K562 (cell line): ENCODE measurements around the gene TAS1R3. TPM values are rescaled to one million over a fixed set of nuclear protein-coding genes. Genes with fewer than 3 reads are reported as not detected.

ENCODE experiments used
- BHLHE40 ChIP-seq: IDR thresholded peaks from 2 replicates; pipeline ENCODE4 v1.6.1; 2011; ENCODE audit warnings: low read length, improper control_type of control experiment
- C11orf30 ChIP-seq: fragments of 450-650 bp; IDR thresholded peaks from 2 replicates; pipeline ENCODE4 v1.6.1; 2016; ENCODE audit warnings: low read depth, mild to moderate bottlenecking
- E2F5 ChIP-seq: sonication (generic); formaldehyde crosslinking; IDR thresholded peaks from 2 replicates; pipeline ENCODE4 v1.8.0; 2022; ENCODE audit warnings: mild to moderate bottlenecking, missing genetic modification reagents
- ELK1 ChIP-seq: sonication (generic); formaldehyde crosslinking; IDR thresholded peaks from 2 replicates; pipeline ENCODE4 v1.8.1; 2022; ENCODE audit warnings: missing genetic modification reagents
- HDAC1 ChIP-seq, 2 experiments: fragments of 450-650 bp; IDR thresholded peaks; 2 replicates each; pipeline ENCODE4 v1.6.1; 2016 to 2017; ENCODE audit warnings: inconsistent platforms in 1 of 2, mild to moderate bottlenecking in 1 of 2, moderate library complexity in 1 of 2
- HINFP ChIP-seq: fragments of 450-650 bp; conservative IDR thresholded peaks from 2 replicates; pipeline ENCODE4 v1.6.1; 2016; ENCODE audit warnings: missing genetic modification characterization, low read depth, mild to moderate bottlenecking, control low read depth, missing compliant biosample characterization
- HNRNPLL ChIP-seq: fragments of 200-400 bp; formaldehyde crosslinking; IDR thresholded peaks from 2 replicates; pipeline ENCODE4 v1.6.1; 2017; ENCODE audit warnings: low read length, low read depth, mild to moderate bottlenecking; ENCODE audit not compliant: poor library complexity, severe bottlenecking
- KDM2B ChIP-seq: fragments of 250-450 bp; sonication (Bioruptor Pico); IDR thresholded peaks from 2 replicates; pipeline ENCODE4 v1.8.0; 2021; ENCODE audit warnings: mild to moderate bottlenecking, moderate library complexity
- MED1 ChIP-seq: sonication (generic); formaldehyde crosslinking; IDR thresholded peaks from 2 replicates; pipeline ENCODE4 v1.8.1; 2023; ENCODE audit warnings: missing genetic modification reagents, borderline replicate concordance
- NBN ChIP-seq: fragments of 450-650 bp; IDR thresholded peaks from 2 replicates; pipeline ENCODE4 v1.6.1; 2016; ENCODE audit warnings: low read depth, mild to moderate bottlenecking
- NR2C2 ChIP-seq, 2 experiments: fragments of 200-800 bp in 1 of 2; sonication (Bioruptor generic) in 1 of 2; sonication (generic) in 1 of 2; formaldehyde crosslinking in 1 of 2; IDR thresholded peaks; 2 replicates each; pipeline versions ENCODE4 v1.6.1 to v1.8.0; 2016 to 2022; ENCODE audit warnings: mild to moderate bottlenecking in 1 of 2, missing compliant biosample characterization in 1 of 2, missing genetic modification characterization in 1 of 2, missing genetic modification reagents in 1 of 2
- PHB2 ChIP-seq: fragments of 450-650 bp; IDR thresholded peaks from 2 replicates; pipeline ENCODE4 v1.6.1; 2017; ENCODE audit warnings: low read depth
- PRPF4 ChIP-seq: fragments of 200-400 bp; formaldehyde crosslinking; IDR thresholded peaks from one replicate; pipeline ENCODE4 v1.6.1; 2017; ENCODE audit warnings: low read length, low read depth, mild to moderate bottlenecking; ENCODE audit not compliant: insufficient read depth, poor library complexity, severe bottlenecking
- RNF2 ChIP-seq: sonication (generic); IDR thresholded peaks from 2 replicates; pipeline ENCODE4 v1.6.1; 2016
- SMAD4 ChIP-seq: fragments of 250-450 bp; sonication (Bioruptor Pico); conservative IDR thresholded peaks from 2 replicates; pipeline ENCODE4 v1.8.0; 2021; ENCODE audit warnings: inconsistent platforms, mild to moderate bottlenecking, moderate library complexity
- SMARCC2 ChIP-seq: fragments of 450-650 bp; IDR thresholded peaks from 2 replicates; pipeline ENCODE4 v1.6.1; 2017; ENCODE audit warnings: antibody characterized with exemption, moderate library complexity, mild to moderate bottlenecking, low read depth
- TSC22D4 ChIP-seq: fragments of 450-650 bp; IDR thresholded peaks from 2 replicates; pipeline ENCODE4 v1.6.1; 2016; ENCODE audit warnings: missing genetic modification characterization, missing biosample characterization, control low read depth
- VEZF1 ChIP-seq: fragments of 200-800 bp; sonication (Bioruptor generic); IDR thresholded peaks from 2 replicates; pipeline ENCODE4 v1.6.1; 2017; ENCODE audit warnings: missing genetic modification characterization, missing compliant biosample characterization
- ZNF384 ChIP-seq: IDR thresholded peaks from 2 replicates; pipeline ENCODE4 v1.6.1; 2012; ENCODE audit warnings: low read depth, low read length, improper control_type of control experiment
- ZNF551 ChIP-seq: fragments of 250-450 bp; sonication (Bioruptor Pico); IDR thresholded peaks from 2 replicates; pipeline ENCODE4 v1.5.0; 2021; ENCODE audit warnings: mild to moderate bottlenecking, moderate library complexity
- ZNF740 ChIP-seq, 3 experiments: fragments of 200-800 bp in 1 of 3; sonication (Bioruptor generic) in 1 of 3; sonication (generic) in 1 of 3; formaldehyde crosslinking in 1 of 3; IDR thresholded peaks; 2 replicates each; pipeline versions ENCODE4 v1.6.1 to v1.8.0; 2016 to 2022; ENCODE audit warnings: mild to moderate bottlenecking in 2 of 3, missing compliant biosample characterization in 2 of 3, missing genetic modification characterization in 2 of 3, missing genetic modification reagents in 1 of 3
- polyA plus RNA-seq, 8 experiments: library from polyadenylated mRNA; depleted of rRNA in 4 of 8; stranded (reverse) in 5 of 8; unstranded in 3 of 8; fragments of >200 nt; fragmentation: Nextera tagmentation in 2 of 8; fragmentation: Illumina TruSeq in 1 of 8; extraction: Ambion mirVana in 2 of 8; extraction: Trizol in 1 of 8; gene quantifications; 2 replicates each; pipeline versions ENCODE4 v1.2.1 to v1.2.3, GENCODE V29; 2011 to 2014; ENCODE audit warnings: inconsistent platforms in 1 of 8, missing spikeins in 1 of 8
- total RNA-seq, 7 experiments: library from RNA; depleted of rRNA in 6 of 7; stranded (reverse); fragments of >200 nt in 6 of 7; fragmentation: Illumina TruSeq in 2 of 7; extraction: Trizol in 2 of 7; gene quantifications; 2 replicates each; pipeline versions ENCODE4 v1.2.1 to v1.2.3, GENCODE V29; 2011 to 2021; ENCODE audit warnings: low replicate concordance in 1 of 7

Gene TAS1R3
- total and polyA plus RNA-seq, 9 of the 15 experiments (the other 6 are each of a cell fraction or from before 2014, with no cell fraction given) = 0.07 to 0.13 TPM; not detected in 7

GRCh38 chr1:1371746-1372711 lies 40.9 kb downstream of the TAS1R3 start (continued):
- TF ChIP-seq ELK1 (CRISPR knock-in tag) (no peak), RNF2 (no peak), HNRNPLL (no peak), PRPF4 (no peak), ZNF384 (no peak), BHLHE40 (no peak), HINFP (tag) (no peak), KDM2B (CRISPR knock-in tag) (no peak), VEZF1 (CRISPR knock-in tag) (peak; percentile 55), E2F5 (CRISPR knock-in tag) (no peak), TSC22D4 (tag) (no peak), SMAD4 (CRISPR knock-in tag) (no peak), ZNF740 (CRISPR knock-in tag; IDR thresholded peaks at IDR 0.05) (peak; percentile 83), ZNF740 (tag; IDR thresholded peaks at IDR 0.05) (no peak; a peak in 1 of 4 replicates), ZNF551 (CRISPR knock-in tag) (no peak), NR2C2 (CRISPR knock-in tag; IDR thresholded peaks at IDR 0.05) (no peak), NR2C2 (tag; IDR thresholded peaks at IDR 0.05) (no peak), MED1 (CRISPR knock-in tag) (no peak), C11orf30 (no peak), NBN (no peak), HDAC1 (IDR thresholded peaks at IDR 0.05) (no peak), PHB2 (no peak), SMARCC2 (no peak)
